Measurements from ENCODE around the gene TEAD1. TPM values are rescaled to one million over a fixed set of nuclear protein-coding genes. Genes with fewer than 3 reads are reported as not detected.

TEAD1 gene
- total and polyA plus RNA-seq, 2 experiments from 2014 or later, result 24.5 to 103 TPM

- H3K36me3 ChIP-seq (ENCODE audit: insufficient read depth), result peaks cover 21% of the 10 kb centered on the region
- H3K27ac ChIP-seq (ENCODE audit: low read depth), result 0 out of 2 replicates have a peak overlapping the region, but pooled peaks have one; percentile 32
- peaks cover 6% of the 10 kb centered on the region for H3K27me3 Mint-ChIP-seq (ENCODE audit: insufficient read depth, low read depth, poor library complexity)
- peaks cover 26% of the 10 kb centered on the region for H3K36me3 Mint-ChIP-seq (ENCODE audit: low read depth)
- no peaks in the 10 kb centered on the region for H3K9me3 Mint-ChIP-seq
- H3K4me2 ChIP-seq, result no peak overlapping the region
- H3K9me2 ChIP-seq (ENCODE audit: insufficient read depth), result no peaks in the 10 kb centered on the region
- no peaks in the 10 kb centered on the region for H3F3A ChIP-seq (replicated peaks; ENCODE audit: low read depth)
- ATAC-seq (no peak), DNase-seq (ENCODE audit: low spot score) (no peak)
- H3K27ac Mint-ChIP-seq, result peak overlapping the region; percentile 79
- peaks cover 43% of the 10 kb centered on the region for H3K4me1 ChIP-seq (ENCODE audit: insufficient read depth)
- no peak overlapping the region for H3K4me3 ChIP-seq
- peaks cover 34% of the 10 kb centered on the region for H4K20me1 ChIP-seq (replicated peaks; ENCODE audit: insufficient read depth)
- TF ChIP-seq EZH2phosphoT487 (IDR thresholded peaks at IDR 0.05; ENCODE audit: unreplicated experiment), result no peak
- TF ChIP-seq ZNF462 (CRISPR knock-in tag; IDR thresholded peaks at IDR 0.05), result no peak
- no peak for TF ChIP-seq EZH2 (IDR thresholded peaks at IDR 0.05; ENCODE audit: low read depth, unreplicated experiment)
- no peak for TF ChIP-seq ZNF114 (CRISPR knock-in tag; IDR thresholded peaks at IDR 0.05)
- TF ChIP-seq ETS1 (IDR thresholded peaks at IDR 0.05), result no peak
- TF ChIP-seq CREB1 (CRISPR knock-in tag; IDR thresholded peaks at IDR 0.05; ENCODE audit: low read depth), result no peak
- no peak overlapping the region for H3K4me3 Mint-ChIP-seq
- peaks cover 26% of the 10 kb centered on the region for H3K4me1 Mint-ChIP-seq
- peaks cover 96% of the 10 kb centered on the region for H3K79me2 ChIP-seq (replicated peaks; ENCODE audit: insufficient read depth)
- no peak overlapping the region for H2AFZ ChIP-seq
- no peaks in the 10 kb centered on the region for H3K27me3 ChIP-seq (ENCODE audit: insufficient read depth)
Observed at GRCh38 chr11:12767577-12767976, 93.4 kb downstream of the TEAD1 start.
